T-cell (primary cell): Measurements from ENCODE around the gene PPP1R9A. TPM values are rescaled to one million over a fixed set of nuclear protein-coding genes. Genes with fewer than 3 reads are reported as not detected.

Experiments used
- ATAC-seq, 4 experiments: fragments of 200-7000 bp in 3 of 4; fragments of 150-1000 bp in 1 of 4; cut with Tn5 transposase; replicated peaks in 1 of 4; 1 replicate in 3 of 4; 2 replicates in 1 of 4; pipeline ENCODE4 v1.10.0; 2021; ENCODE audit warnings: moderate library complexity in 3 of 4, mild to moderate bottlenecking in 2 of 4, moderate number of reproducible peaks in 1 of 4
- CTCF ChIA-PET, 2 donors: fragments of 300-600 bp; sonication (Branson Sonifier 250); formaldehyde crosslinking; loops; one replicate each; lab custom pipeline; 2022; ENCODE audit warnings: antibody characterized with exemption in 2 of 2; lab: Charles Lee
- POLR2A ChIA-PET, 2 donors: fragments of 300-600 bp; sonication (Branson Sonifier 250); formaldehyde crosslinking; loops; one replicate each; lab custom pipeline; 2022; ENCODE audit warnings: antibody characterized with exemption in 2 of 2; lab: Charles Lee
- DNase-seq, 35 experiments: peaks; one replicate each; pipeline versions ENCODE4 v3.0.0 to v3.0.0-alpha.2; 2013 to 2023
- H3K27ac ChIP-seq: one replicate; pipeline ENCODE4 v1.5.1; 2013; ENCODE audit warnings: low read length
- H3K27me3 ChIP-seq, 2 experiments: replicated peaks in 1 of 2; 1 replicate in 1 of 2; 2 replicates in 1 of 2; pipeline versions ENCODE4 v1.6.1 to v1.7.0; 2013; ENCODE audit warnings: low read length in 1 of 2, mixed read lengths in 1 of 2; ENCODE audit not compliant: control insufficient read depth in 2 of 2, insufficient read depth in 2 of 2; ENCODE audit errors: extremely low read depth in 1 of 2
- H3K36me3 ChIP-seq, 2 donors: 1 replicate in 1 of 2; 2 replicates in 1 of 2; pipeline versions ENCODE4 v1.6.1 to v1.7.0; 2013; ENCODE audit warnings: low read length in 1 of 2; ENCODE audit not compliant: control insufficient read depth in 2 of 2, insufficient read depth in 1 of 2; ENCODE audit errors: extremely low read depth in 1 of 2
- H3K4me1 ChIP-seq, 2 experiments: 1 replicate in 1 of 2; 2 replicates in 1 of 2; pipeline versions ENCODE4 v1.6.1 to v1.7.0; 2013; ENCODE audit warnings: low read length in 2 of 2, mixed read lengths in 1 of 2; ENCODE audit not compliant: insufficient read depth in 2 of 2, control insufficient read depth in 1 of 2; ENCODE audit errors: extremely low read depth in 1 of 2
- H3K4me3 ChIP-seq, 2 donors: 1 replicate in 1 of 2; 2 replicates in 1 of 2; pipeline versions ENCODE4 v1.5.1 to v1.7.0; 2013; ENCODE audit warnings: mild to moderate bottlenecking in 2 of 2, low read length in 1 of 2, moderate library complexity in 1 of 2; ENCODE audit not compliant: control insufficient read depth in 1 of 2; ENCODE audit errors: extremely low read depth in 1 of 2
- H3K9me3 ChIP-seq: 2 replicates; pipeline ENCODE4 v1.7.0; 2013
- H3K27ac Mint-ChIP-seq, 2 donors: one replicate each; pipeline ENCODE4 v1.8.0; 2020 to 2021; ENCODE audit warnings: mild to moderate bottlenecking in 2 of 2, mixed read lengths in 2 of 2
- H3K27me3 Mint-ChIP-seq, 2 donors: one replicate each; pipeline ENCODE4 v1.8.0; 2021 to 2022; ENCODE audit warnings: mixed read lengths in 2 of 2
- H3K36me3 Mint-ChIP-seq: one replicate; pipeline ENCODE4 v1.8.0; 2021; ENCODE audit warnings: mixed read lengths
- H3K4me1 Mint-ChIP-seq, 3 donors: one replicate each; pipeline ENCODE4 v1.8.0; 2020 to 2022; ENCODE audit warnings: mixed read lengths in 3 of 3, mild to moderate bottlenecking in 1 of 3
- H3K4me3 Mint-ChIP-seq, 3 donors: one replicate each; pipeline ENCODE4 v1.8.0; 2020 to 2022; ENCODE audit warnings: mild to moderate bottlenecking in 3 of 3, mixed read lengths in 3 of 3, moderate library complexity in 3 of 3
- H3K9me3 Mint-ChIP-seq, 3 donors: one replicate each; pipeline ENCODE4 v1.8.0; 2020 to 2022; ENCODE audit warnings: mixed read lengths in 3 of 3
- WGBS: methylation state at CpG from one replicate; pipeline ENCODE4 v1.1.5; 2013; ENCODE audit warnings: missing lambda C conversion rate; ENCODE audit not compliant: insufficient coverage; 5-methylcytosine and 5-hydroxymethylcytosine counted together
- total RNA-seq, 35 experiments: library from RNA in 6 of 35; stranded (reverse) in 6 of 35; fragments of 120-200 nt in 1 of 35; gene quantifications; one replicate each; pipeline versions ENCODE4 v1.2.1 to v1.2.4 and lab custom pipeline; 2013 to 2026

Gene PPP1R9A
- total RNA-seq, 5 donors from 2014 or later (not counting 1 experiment from before 2014, with no cell fraction given): 0.10 to 0.23 (median 0.13) TPM; not detected in 2

GRCh38 chr7:94897541-94897940 lies 9.9 kb upstream of the PPP1R9A start:
- no peak for DNase-seq
- WGBS: no CpG with 5 or more reads among the region's 1 CpG
- H3K27me3 ChIP-seq: no peaks in the 10 kb centered on the region
- POLR2A ChIA-PET: no interaction called here
- no peaks in the 10 kb centered on the region for H3K4me1 ChIP-seq
- CTCF ChIA-PET: no interaction called here
- Mint-ChIP-seq H3K9me3 (no peaks in the 10 kb centered on the region), H3K4me3 (no peak overlapping the region), H3K36me3 (no peaks in the 10 kb centered on the region), H3K27ac (no peak overlapping the region), H3K27me3 (peaks cover 0 to 3% of the 10 kb centered on the region in 2 donors), H3K4me1 (no peaks in the 10 kb centered on the region)
- H3K27ac ChIP-seq: no peak overlapping the region
- no peak overlapping the region for H3K4me3 ChIP-seq
- no peaks in the 10 kb centered on the region for H3K9me3 ChIP-seq
- ATAC-seq: no peak
- no peaks in the 10 kb centered on the region for H3K36me3 ChIP-seq

- Histone ChIP-seq H3K4me1 (no peaks in the 10 kb centered on the region), H3K4me3 (no peak overlapping the region), H3K27ac (no peak overlapping the region), H3K36me3 (no peaks in the 10 kb centered on the region), H3K9me3 (no peaks in the 10 kb centered on the region), H3K27me3 (no peaks in the 10 kb centered on the region)
- no peak for DNase-seq
- Mint-ChIP-seq H3K27ac (no peak overlapping the region), H3K36me3 (no peaks in the 10 kb centered on the region), H3K4me1 (no peaks in the 10 kb centered on the region), H3K9me3 (no peaks in the 10 kb centered on the region), H3K4me3 (no peak overlapping the region), H3K27me3 (peaks cover 0 to 3% of the 10 kb centered on the region in 2 donors)
- CTCF ChIA-PET: no interaction called here
- POLR2A ChIA-PET: no interaction called here
- ATAC-seq: no peak
Observed at GRCh38 chr7:94898340-94898739, 9.1 kb upstream of the PPP1R9A start.

- H3K9me3 Mint-ChIP-seq: no peaks in the 10 kb centered on the region
- no peak overlapping the region for H3K27ac Mint-ChIP-seq
- no peaks in the 10 kb centered on the region for H3K36me3 ChIP-seq
- ATAC-seq (no peak), DNase-seq (no peak)
- no peaks in the 10 kb centered on the region for H3K36me3 Mint-ChIP-seq
- H3K27ac ChIP-seq: no peak overlapping the region
- CTCF ChIA-PET: no interaction called here
- H3K4me3 ChIP-seq: no peak overlapping the region
- POLR2A ChIA-PET: no interaction called here
- no peak overlapping the region for H3K4me3 Mint-ChIP-seq
- peaks cover under 1 to 2% of the 10 kb centered on the region in 2 experiments for H3K27me3 ChIP-seq
- peaks cover 9 to 10% of the 10 kb centered on the region in 2 donors for H3K27me3 Mint-ChIP-seq
- peaks cover 0 to 1% (median 0%) of the 10 kb centered on the region in 3 donors for H3K4me1 Mint-ChIP-seq
- H3K9me3 ChIP-seq: no peaks in the 10 kb centered on the region
- 100% methylated on average over 1 of the region's 3 CpGs for WGBS
- H3K4me1 ChIP-seq: no peaks in the 10 kb centered on the region
Observed at GRCh38 chr7:94901981-94902380, 5.4 kb upstream of the PPP1R9A start.

GRCh38 chr7:94903971-94904370 lies 3.4 kb upstream of the PPP1R9A start:
- H3K27me3 ChIP-seq: peaks cover 2 to 16% of the 10 kb centered on the region in 2 experiments
- DNase-seq (no peak), ATAC-seq (no peak)
- no peak overlapping the region for H3K27ac ChIP-seq
- H3K9me3 Mint-ChIP-seq: no peaks in the 10 kb centered on the region
- H3K4me3 ChIP-seq: no peak overlapping the region
- peaks cover 6 to 13% (median 7%) of the 10 kb centered on the region in 3 donors for H3K4me1 Mint-ChIP-seq
- H3K36me3 Mint-ChIP-seq: no peaks in the 10 kb centered on the region
- H3K4me1 ChIP-seq: peaks cover 0 to 2% of the 10 kb centered on the region in 2 experiments
- H3K36me3 ChIP-seq: no peaks in the 10 kb centered on the region
- no peak overlapping the region for H3K4me3 Mint-ChIP-seq
- no peaks in the 10 kb centered on the region for H3K9me3 ChIP-seq
- no peak overlapping the region for H3K27ac Mint-ChIP-seq
- ChIA-PET POLR2A (no interaction called here), CTCF (no interaction called here)
- H3K27me3 Mint-ChIP-seq: peaks cover 18 to 23% of the 10 kb centered on the region in 2 donors

GRCh38 chr7:94904982-94905381 lies 2.4 kb upstream of the PPP1R9A start:
- Mint-ChIP-seq H3K4me3 (no peak overlapping the region), H3K27ac (no peak overlapping the region), H3K4me1 (peaks cover 6 to 15% (median 7%) of the 10 kb centered on the region in 3 donors), H3K9me3 (no peaks in the 10 kb centered on the region), H3K27me3 (peaks cover 28 to 33% of the 10 kb centered on the region in 2 donors), H3K36me3 (no peaks in the 10 kb centered on the region)
- POLR2A ChIA-PET: no interaction called here
- Histone ChIP-seq H3K4me3 (no peak overlapping the region), H3K9me3 (no peaks in the 10 kb centered on the region), H3K36me3 (no peaks in the 10 kb centered on the region), H3K4me1 (peaks cover 0 to 2% of the 10 kb centered on the region in 2 experiments), H3K27ac (no peak overlapping the region), H3K27me3 (peaks cover 2 to 16% of the 10 kb centered on the region in 2 experiments)
- no CpG with 5 or more reads among the region's 1 CpG for WGBS
- DNase-seq (no peak), ATAC-seq (no peak)
- CTCF ChIA-PET: no interaction called here

- no peak for DNase-seq
- ChIA-PET POLR2A (no interaction called here), CTCF (no interaction called here)
- no peaks in the 10 kb centered on the region for H3K9me3 Mint-ChIP-seq
- ATAC-seq: no peak
- no peaks in the 10 kb centered on the region for H3K36me3 ChIP-seq
- no peak overlapping the region for H3K27ac ChIP-seq
- H3K4me1 ChIP-seq: peaks cover 0 to 2% of the 10 kb centered on the region in 2 experiments
- H3K4me3 ChIP-seq: no peak overlapping the region
- H3K36me3 Mint-ChIP-seq: no peaks in the 10 kb centered on the region
- peaks cover 6 to 15% (median 7%) of the 10 kb centered on the region in 3 donors for H3K4me1 Mint-ChIP-seq
- H3K4me3 Mint-ChIP-seq: no peak overlapping the region
- peaks cover 34 to 42% of the 10 kb centered on the region in 2 donors for H3K27me3 Mint-ChIP-seq
- no peak overlapping the region for H3K27ac Mint-ChIP-seq
- no peaks in the 10 kb centered on the region for H3K9me3 ChIP-seq
- peaks cover 2 to 16% of the 10 kb centered on the region in 2 experiments for H3K27me3 ChIP-seq
- 100% methylated on average over 1 of the region's 8 CpGs for WGBS
Observed at GRCh38 chr7:94906065-94906851, 1.1 kb upstream of the PPP1R9A start.
